ENCODE measurements around the gene NAP1L5.

NAP1L5 gene

GRCh38 chr4:88735564-88735963, 37.9 kb upstream of the NAP1L5 start:
- no peaks in the 10 kb centered on the region for H3K9me3 ChIP-seq (ENCODE audit: insufficient read depth, low read depth, low read length)
- no peak overlapping the region for H3K27ac ChIP-seq (ENCODE audit: low read depth, low read length)
- 100% methylated on average over 1 of the region's 1 CpG for WGBS
- H3K36me3 ChIP-seq (ENCODE audit: insufficient read depth, low read length), result peaks cover 38% of the 10 kb centered on the region
- no peak overlapping the region for H3K4me3 ChIP-seq (ENCODE audit: low read length)
- H3K27me3 ChIP-seq (ENCODE audit: insufficient read depth, low read length), result no peaks in the 10 kb centered on the region
- H3K9ac ChIP-seq (ENCODE audit: low read depth, low read length), result no peak overlapping the region
- H3K4me1 ChIP-seq (ENCODE audit: insufficient read depth, low read length), result peaks cover 21% of the 10 kb centered on the region

DNA sequence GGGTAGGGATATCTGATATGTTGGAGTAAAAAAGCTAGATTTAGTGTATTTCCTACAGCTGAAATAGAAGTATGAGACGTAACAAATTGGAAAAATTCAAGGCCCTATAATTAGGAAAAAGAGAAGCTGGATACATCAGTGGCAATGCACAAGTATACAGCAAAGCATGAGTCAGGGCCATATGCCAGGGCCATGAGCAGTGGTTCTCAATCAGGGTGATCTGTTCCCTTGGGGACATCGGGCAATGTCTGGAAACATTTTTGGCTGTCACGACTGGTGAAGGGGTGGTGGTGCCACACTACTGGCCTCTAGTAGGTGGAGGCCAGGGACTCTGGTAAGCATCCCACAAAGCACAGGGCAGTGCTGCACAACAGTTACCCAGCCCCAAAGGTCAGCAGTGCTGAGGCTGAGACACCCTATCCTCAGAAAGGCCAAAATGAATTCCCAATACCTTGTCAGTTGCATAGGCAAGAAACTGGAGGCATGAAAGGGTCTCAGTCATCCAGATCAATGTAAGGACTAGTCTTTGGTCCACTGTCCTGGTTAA, 36.8 kb upstream of the NAP1L5 start:
- no peaks in the 10 kb centered on the region for H3K27me3 ChIP-seq (ENCODE audit: insufficient read depth, low read length)
- H3K4me3 ChIP-seq (ENCODE audit: low read length), result no peak overlapping the region
- WGBS, result 96% methylated on average over 3 of the region's 3 CpGs
- H3K4me1 ChIP-seq (ENCODE audit: insufficient read depth, low read length), result peaks cover 21% of the 10 kb centered on the region
- H3K27ac ChIP-seq (ENCODE audit: low read depth, low read length), result no peak overlapping the region
- no peak overlapping the region for H3K9ac ChIP-seq (ENCODE audit: low read depth, low read length)
- H3K36me3 ChIP-seq (ENCODE audit: insufficient read depth, low read length), result peaks cover 46% of the 10 kb centered on the region
- H3K9me3 ChIP-seq (ENCODE audit: insufficient read depth, low read depth, low read length), result no peaks in the 10 kb centered on the region

- H3K4me1 ChIP-seq (ENCODE audit: insufficient read depth, low read length), result peaks cover 10% of the 10 kb centered on the region
- 98% methylated on average over 4 of the region's 5 CpGs for WGBS
- H3K27ac ChIP-seq (ENCODE audit: low read depth, low read length), result no peak overlapping the region
- no peak overlapping the region for H3K9ac ChIP-seq (ENCODE audit: low read depth, low read length)
- H3K27me3 ChIP-seq (ENCODE audit: insufficient read depth, low read length), result no peaks in the 10 kb centered on the region
- H3K4me3 ChIP-seq (ENCODE audit: low read length), result no peak overlapping the region
- no peaks in the 10 kb centered on the region for H3K9me3 ChIP-seq (ENCODE audit: insufficient read depth, low read depth, low read length)
- H3K36me3 ChIP-seq (ENCODE audit: insufficient read depth, low read length), result peaks cover 53% of the 10 kb centered on the region
These were observed 35.2 kb upstream of the NAP1L5 start for GRCh38 chr4:88732714-88733368.

DNA sequence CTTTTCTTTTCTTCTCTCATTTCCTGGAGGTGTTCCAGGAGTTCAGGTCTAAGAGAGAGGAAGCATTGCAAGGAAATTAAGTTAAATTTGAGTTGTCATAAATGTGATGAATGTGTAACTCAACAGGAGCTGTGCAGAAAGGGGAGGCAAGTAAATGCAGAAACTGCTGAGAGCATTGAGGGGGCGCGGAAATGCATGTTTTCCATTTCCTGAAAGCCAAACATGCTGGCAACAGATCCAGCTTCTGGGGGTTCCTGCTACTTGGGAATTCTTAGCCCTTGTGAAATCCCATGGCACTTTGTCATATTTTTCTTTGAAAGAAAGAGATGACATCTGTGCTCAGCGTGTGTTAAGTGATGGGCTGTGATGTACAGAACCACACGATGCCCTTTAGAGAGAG, 33.8 kb upstream of the NAP1L5 start:
- WGBS, result 97% methylated on average over 4 of the region's 4 CpGs
- Histone ChIP-seq H3K36me3 (ENCODE audit: insufficient read depth, low read length) (peaks cover 63% of the 10 kb centered on the region), H3K9me3 (ENCODE audit: insufficient read depth, low read depth, low read length) (no peaks in the 10 kb centered on the region), H3K27me3 (ENCODE audit: insufficient read depth, low read length) (no peaks in the 10 kb centered on the region), H3K4me3 (ENCODE audit: low read length) (no peak overlapping the region), H3K9ac (ENCODE audit: low read depth, low read length) (no peak overlapping the region), H3K27ac (ENCODE audit: low read depth, low read length) (no peak overlapping the region), H3K4me1 (ENCODE audit: insufficient read depth, low read length) (no peaks in the 10 kb centered on the region)

DNA sequence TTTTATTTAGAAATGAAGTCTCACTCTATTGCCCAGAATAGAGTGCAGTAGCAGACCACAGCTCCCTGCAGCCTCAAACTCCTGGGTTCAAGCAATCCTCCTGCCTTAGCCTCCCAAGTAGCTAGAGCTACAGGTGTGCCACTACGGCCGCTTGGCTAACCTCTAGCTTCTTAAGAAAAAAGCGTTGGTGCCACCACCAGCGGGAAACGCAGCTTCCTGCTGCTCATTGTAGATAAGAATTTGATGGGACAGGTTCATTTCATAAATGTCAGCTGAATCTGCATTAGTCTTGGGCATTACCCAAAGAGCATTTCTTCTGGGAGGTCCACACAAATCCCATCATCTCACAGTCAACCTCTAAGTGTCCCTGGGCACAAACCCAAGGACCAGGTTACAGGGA, 33.2 kb upstream of the NAP1L5 start:
- WGBS, result 96% methylated on average over 5 of the region's 5 CpGs
- peaks cover 60% of the 10 kb centered on the region for H3K36me3 ChIP-seq (ENCODE audit: insufficient read depth, low read length)
- no peaks in the 10 kb centered on the region for H3K27me3 ChIP-seq (ENCODE audit: insufficient read depth, low read length)
- H3K9me3 ChIP-seq (ENCODE audit: insufficient read depth, low read depth, low read length), result no peaks in the 10 kb centered on the region
- 0 out of 2 replicates have a peak, but pooled peaks cover 2% of the 10 kb centered on the region for H3K4me1 ChIP-seq (ENCODE audit: insufficient read depth, low read length)
- no peak overlapping the region for H3K9ac ChIP-seq (ENCODE audit: low read depth, low read length)
- no peak overlapping the region for H3K27ac ChIP-seq (ENCODE audit: low read depth, low read length)
- H3K4me3 ChIP-seq (ENCODE audit: low read length), result no peak overlapping the region

DNA sequence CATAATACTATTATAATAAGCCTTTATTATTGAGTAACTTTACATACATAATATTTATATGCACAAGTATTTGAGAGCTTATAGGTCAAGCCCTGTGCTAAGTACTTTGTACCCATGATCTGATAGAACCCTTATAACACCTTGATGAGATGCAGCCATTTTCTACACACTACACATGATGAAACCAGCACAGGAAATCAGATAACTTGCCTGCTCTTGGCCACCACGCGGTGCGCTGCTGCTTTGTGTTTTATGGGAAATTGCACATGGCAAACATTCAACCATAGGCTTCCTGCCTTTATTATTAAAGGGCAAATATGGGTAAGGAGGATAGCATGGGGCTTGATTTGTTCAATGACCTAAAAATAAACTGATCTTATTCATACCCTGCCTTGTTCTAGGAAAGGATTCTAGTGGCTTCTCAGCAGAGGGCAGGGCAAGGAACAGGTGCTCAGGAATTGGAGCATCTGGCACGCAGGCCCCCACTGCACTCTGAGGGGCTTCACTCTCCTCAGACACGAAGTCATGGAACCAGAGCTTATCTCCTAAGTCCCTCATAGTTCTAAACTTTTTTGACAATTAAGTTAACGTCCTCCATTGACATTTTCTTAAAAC, 31.6 kb upstream of the NAP1L5 start:
- Histone ChIP-seq H3K4me3 (ENCODE audit: low read length) (no peak overlapping the region), H3K27ac (ENCODE audit: low read depth, low read length) (no peak overlapping the region), H3K27me3 (ENCODE audit: insufficient read depth, low read length) (no peaks in the 10 kb centered on the region), H3K4me1 (ENCODE audit: insufficient read depth, low read length) (0 out of 2 replicates have a peak, but pooled peaks cover 10% of the 10 kb centered on the region), H3K9ac (ENCODE audit: low read depth, low read length) (no peak overlapping the region), H3K36me3 (ENCODE audit: insufficient read depth, low read length) (peaks cover 54% of the 10 kb centered on the region), H3K9me3 (ENCODE audit: insufficient read depth, low read depth, low read length) (no peaks in the 10 kb centered on the region)
- whole genome bisulfite sequencing, result 99% methylated on average over 6 of the region's 6 CpGs

- Histone ChIP-seq H3K4me3 (ENCODE audit: low read length) (no peak overlapping the region), H3K27me3 (ENCODE audit: insufficient read depth, low read length) (no peaks in the 10 kb centered on the region), H3K27ac (ENCODE audit: low read depth, low read length) (no peak overlapping the region), H3K9ac (ENCODE audit: low read depth, low read length) (no peak overlapping the region), H3K36me3 (ENCODE audit: insufficient read depth, low read length) (peaks cover 52% of the 10 kb centered on the region), H3K4me1 (ENCODE audit: insufficient read depth, low read length) (0 out of 2 replicates have a peak, but pooled peaks cover 10% of the 10 kb centered on the region), H3K9me3 (ENCODE audit: insufficient read depth, low read depth, low read length) (no peaks in the 10 kb centered on the region)
- WGBS, result 97% methylated on average over 6 of the region's 6 CpGs
These were observed 30.5 kb upstream of the NAP1L5 start for GRCh38 chr4:88728146-88728545.

DNA sequence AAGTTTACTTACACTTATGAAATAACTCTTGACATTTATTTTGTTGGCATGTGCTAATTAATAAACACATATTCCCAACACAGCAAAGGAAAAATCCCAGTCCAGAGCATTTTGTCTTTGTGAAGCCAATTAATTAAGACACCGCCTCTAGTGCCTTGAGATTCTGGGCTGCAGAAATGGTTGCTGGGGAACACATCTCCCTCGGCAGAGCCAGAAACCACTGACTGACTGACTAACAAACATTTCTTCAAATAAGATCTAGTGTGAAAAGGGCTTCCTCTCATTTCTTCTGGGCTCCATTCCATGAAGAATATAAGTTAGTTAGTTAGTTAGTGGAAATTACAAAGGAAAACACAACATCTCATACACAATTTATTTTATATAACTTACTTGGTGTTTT, 28.4 kb upstream of the NAP1L5 start:
- no peaks in the 10 kb centered on the region for H3K27me3 ChIP-seq (ENCODE audit: insufficient read depth, low read length)
- H3K27ac ChIP-seq (ENCODE audit: low read depth, low read length), result no peak overlapping the region
- H3K36me3 ChIP-seq (ENCODE audit: insufficient read depth, low read length), result peaks cover 46% of the 10 kb centered on the region
- H3K9ac ChIP-seq (ENCODE audit: low read depth, low read length), result no peak overlapping the region
- H3K4me1 ChIP-seq (ENCODE audit: insufficient read depth, low read length), result 0 out of 2 replicates have a peak, but pooled peaks cover 10% of the 10 kb centered on the region
- WGBS, result 96% methylated on average over 2 of the region's 2 CpGs
- no peaks in the 10 kb centered on the region for H3K9me3 ChIP-seq (ENCODE audit: insufficient read depth, low read depth, low read length)
- no peak overlapping the region for H3K4me3 ChIP-seq (ENCODE audit: low read length)

DNA sequence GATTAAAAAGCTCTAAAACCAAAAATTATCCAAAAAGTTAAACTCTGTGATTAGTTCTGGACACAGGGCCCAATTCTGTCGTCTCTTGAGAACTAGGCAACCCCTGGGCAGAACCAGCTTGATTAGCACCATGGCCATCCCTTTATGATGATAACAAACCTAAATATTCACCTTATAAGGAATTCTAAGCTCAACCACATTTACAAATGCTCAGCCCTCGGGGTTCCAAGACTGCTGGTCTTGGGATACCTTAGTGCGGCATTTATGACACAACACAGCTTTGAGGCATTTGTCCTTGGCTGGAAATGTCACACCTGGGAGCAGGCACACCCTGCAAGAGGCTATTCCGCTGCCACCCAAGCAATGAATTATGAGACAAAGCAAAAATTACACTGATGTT, 27.5 kb upstream of the NAP1L5 start:
- WGBS, result 89% methylated on average over 4 of the region's 4 CpGs
- Histone ChIP-seq H3K27ac (ENCODE audit: low read depth, low read length) (0 out of 2 replicates have a peak overlapping the region, but pooled peaks have one; percentile 9), H3K4me1 (ENCODE audit: insufficient read depth, low read length) (0 out of 2 replicates have a peak, but pooled peaks cover 10% of the 10 kb centered on the region), H3K9ac (ENCODE audit: low read depth, low read length) (no peak overlapping the region), H3K4me3 (ENCODE audit: low read length) (no peak overlapping the region), H3K27me3 (ENCODE audit: insufficient read depth, low read length) (no peaks in the 10 kb centered on the region), H3K36me3 (ENCODE audit: insufficient read depth, low read length) (peaks cover 38% of the 10 kb centered on the region), H3K9me3 (ENCODE audit: insufficient read depth, low read depth, low read length) (no peaks in the 10 kb centered on the region)

DNA sequence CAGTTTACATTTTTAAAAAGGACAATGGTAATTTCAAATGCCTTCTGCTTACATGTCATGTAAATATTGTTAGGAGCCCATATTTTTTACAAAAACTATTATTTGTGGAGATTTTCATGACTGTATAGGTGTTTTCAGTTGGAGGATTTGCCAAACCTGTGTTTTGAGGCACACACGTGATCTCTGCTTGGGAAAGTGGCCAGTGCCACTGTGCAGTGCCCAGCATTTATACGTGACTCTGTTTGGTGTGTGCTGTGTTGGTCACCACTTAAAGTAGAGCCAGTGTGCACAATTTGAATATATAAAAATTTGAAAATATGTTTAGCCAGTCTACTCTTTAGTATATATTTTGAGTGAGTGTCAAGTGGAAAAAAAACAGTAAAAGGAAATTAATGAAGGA, 26.8 kb upstream of the NAP1L5 start:
- Histone ChIP-seq H3K4me1 (ENCODE audit: insufficient read depth, low read length) (0 out of 2 replicates have a peak, but pooled peaks cover 10% of the 10 kb centered on the region), H3K36me3 (ENCODE audit: insufficient read depth, low read length) (peaks cover 31% of the 10 kb centered on the region), H3K9me3 (ENCODE audit: insufficient read depth, low read depth, low read length) (no peaks in the 10 kb centered on the region), H3K4me3 (ENCODE audit: low read length) (no peak overlapping the region), H3K27ac (ENCODE audit: low read depth, low read length) (0 out of 2 replicates have a peak overlapping the region, but pooled peaks have one; percentile 9), H3K27me3 (ENCODE audit: insufficient read depth, low read length) (no peaks in the 10 kb centered on the region), H3K9ac (ENCODE audit: low read depth, low read length) (no peak overlapping the region)
- 95% methylated on average over 2 of the region's 2 CpGs for WGBS

DNA sequence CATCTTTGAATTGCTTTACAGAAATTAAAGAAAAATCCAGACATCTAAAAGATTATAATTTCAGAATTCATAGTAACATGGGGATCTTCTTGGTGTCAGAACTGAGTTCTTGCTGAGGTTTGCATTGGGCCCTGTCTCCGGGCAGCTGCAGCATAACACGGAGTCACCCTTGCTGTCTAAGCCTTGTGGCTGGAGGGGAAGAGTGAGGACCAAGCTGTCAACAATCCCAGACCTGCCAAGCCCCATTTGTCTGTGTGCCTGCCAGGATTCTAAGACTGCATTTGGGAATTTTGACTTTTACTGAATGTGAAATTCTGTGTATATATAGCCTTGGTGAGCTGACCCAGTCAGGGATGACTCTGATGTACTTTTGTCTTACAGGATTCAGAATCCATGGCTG, 25.2 kb upstream of the NAP1L5 start:
- Histone ChIP-seq H3K9me3 (ENCODE audit: insufficient read depth, low read depth, low read length) (peaks cover 4% of the 10 kb centered on the region; the same call in 1 of the 2 replicates), H3K27ac (ENCODE audit: low read depth, low read length) (no peak overlapping the region), H3K9ac (ENCODE audit: low read depth, low read length) (no peak overlapping the region), H3K4me3 (ENCODE audit: low read length) (no peak overlapping the region), H3K4me1 (ENCODE audit: insufficient read depth, low read length) (0 out of 2 replicates have a peak, but pooled peaks cover 10% of the 10 kb centered on the region), H3K36me3 (ENCODE audit: insufficient read depth, low read length) (peaks cover 20% of the 10 kb centered on the region), H3K27me3 (ENCODE audit: insufficient read depth, low read length) (no peaks in the 10 kb centered on the region)
- WGBS, result 95% methylated on average over 2 of the region's 2 CpGs
